Spleen (tissue), 11 donors: ENCODE data around the gene ERCC6. TPM values are rescaled to one million over a fixed set of nuclear protein-coding genes. Genes with fewer than 3 reads are reported as not detected.

Experiments
- DNase-seq: peaks from one replicate; pipeline ENCODE4 v3.0.0-alpha.2; 2020
- H3K27ac ChIP-seq, 8 donors: fragments of 200-600 bp; sonication (generic) in 7 of 8; 1 replicate in 4 of 8; 2 replicates in 4 of 8; pipeline versions ENCODE4 v1.5.0 to v1.8.0; 2016 to 2021; ENCODE audit warnings: inconsistent platforms in 4 of 8, mild to moderate bottlenecking in 4 of 8, moderate library complexity in 1 of 8
- H3K27me3 ChIP-seq, 7 donors: fragments of 200-600 bp; sonication (generic) in 6 of 7; replicated peaks in 1 of 7; 1 replicate in 4 of 7; 2 replicates in 3 of 7; pipeline versions ENCODE4 v1.5.0 to v1.8.0; 2016 to 2021; ENCODE audit warnings: inconsistent platforms in 3 of 7, mild to moderate bottlenecking in 1 of 7
- H3K36me3 ChIP-seq, 6 donors: fragments of 200-600 bp; sonication (generic) in 5 of 6; 1 replicate in 4 of 6; 2 replicates in 2 of 6; pipeline versions ENCODE4 v1.5.0 to v1.8.0; 2016 to 2021; ENCODE audit warnings: inconsistent platforms in 2 of 6
- H3K4me1 ChIP-seq, 6 donors: fragments of 200-600 bp; sonication (generic) in 5 of 6; 1 replicate in 3 of 6; 2 replicates in 3 of 6; pipeline versions ENCODE4 v1.5.0 to v1.8.0; 2016 to 2021; ENCODE audit warnings: inconsistent platforms in 3 of 6
- H3K4me3 ChIP-seq, 8 donors: fragments of 200-600 bp; sonication (generic) in 7 of 8; 1 replicate in 4 of 8; 2 replicates in 4 of 8; pipeline versions ENCODE4 v1.5.0 to v1.8.0; 2016 to 2021; ENCODE audit warnings: inconsistent platforms in 4 of 8, mild to moderate bottlenecking in 4 of 8, moderate library complexity in 2 of 8
- H3K9me3 ChIP-seq, 8 donors: fragments of 200-600 bp; sonication (generic) in 7 of 8; 1 replicate in 4 of 8; 2 replicates in 4 of 8; pipeline versions ENCODE4 v1.5.0 to v1.8.0; 2016 to 2021; ENCODE audit warnings: inconsistent platforms in 4 of 8
- CTCF ChIP-seq, 11 experiments: fragments of 200-600 bp in 7 of 11; fragments of 450-650 bp in 4 of 11; sonication (generic) in 4 of 11; IDR thresholded peaks in 8 of 11; conservative IDR thresholded peaks in 3 of 11; 1 replicate in 7 of 11; 2 replicates in 4 of 11; pipeline versions ENCODE4 v1.4.0 to v1.8.0; 2016 to 2021; ENCODE audit warnings: antibody characterized with exemption in 11 of 11, inconsistent platforms in 4 of 11, mild to moderate bottlenecking in 1 of 11
- POLR2A ChIP-seq, 3 donors: fragments of 450-650 bp; IDR thresholded peaks; one replicate each; pipeline ENCODE4 v1.5.1; 2017; ENCODE audit warnings: antibody characterized with exemption in 3 of 3, mild to moderate bottlenecking in 1 of 3
- POLR2AphosphoS5 ChIP-seq, 3 donors: sonication (generic); formaldehyde crosslinking; IDR thresholded peaks; one replicate each; pipeline ENCODE4 v1.5.1; 2017; ENCODE audit warnings: antibody characterized with exemption in 3 of 3
- WGBS, 5 donors: extraction: QIAGEN DNeasy Blood & Tissue Kit in 3 of 5; methylation state at CpG; one replicate each; pipeline versions ENCODE4 v1.1.5 to v1.1.7; 2013 to 2018; 5-methylcytosine and 5-hydroxymethylcytosine counted together
- intact Hi-C: fragments of 100-400 bp; cut with DNase I; formaldehyde crosslinking; loops from one replicate; pipeline ENCODE4 v1.15.0; 2023; ENCODE audit warnings: low total_unique reads
- polyA plus RNA-seq, 3 donors: library from polyadenylated mRNA; stranded (reverse); fragments of 200-250 nt; gene quantifications; one replicate each; pipeline ENCODE4 v1.2.1, GENCODE V29; 2013
- total RNA-seq, 7 donors: library from RNA; depleted of rRNA in 3 of 7; stranded (reverse); fragments of >200 nt in 3 of 7; fragmentation: NEBNext Ultra II Directional in 4 of 7; extraction: Animal tissue kit (Norgen Biotek cat#: 25700) in 4 of 7; gene quantifications; one replicate each; pipeline versions ENCODE4 v1.1.0 to v1.2.1, GENCODE V29; 2016 to 2021
- donor health status: healthy with polysubstance abuse.
- donor health status: DM: no; HTN: no; CAD: no; lungs with moderate emphysema.
- donor health status: DM: no; HTN: no; CAD: no.
- donor health status: Bipolar disorder and iron deficiency.
- donor health status: healthy.
- donor health status: DM: no; HTN: no; CAD: no.
- donor health status: DM: yes; HTN: yes; CAD: no.

The ERCC6 gene
- total and polyA plus RNA-seq, 10 donors, result 2.7 to 32.7 (median 24.6) TPM

- TF ChIP-seq POLR2AphosphoS5 (IDR thresholded peaks at IDR 0.05), result no peak
- no peak for TF ChIP-seq POLR2A (IDR thresholded peaks at IDR 0.05)
- Histone ChIP-seq H3K27ac (peak overlapping the region in 5 of 8 donors; percentile 22 to 65 (median 41)), H3K4me1 (peaks cover 13 to 58% (median 35%) of the 10 kb centered on the region in 6 donors), H3K9me3 (no peaks in the 10 kb centered on the region), H3K27me3 (no peaks in the 10 kb centered on the region), H3K4me3 (no peak overlapping the region), H3K36me3 (peaks cover 0 to 34% (median 24%) of the 10 kb centered on the region in 6 donors)
- 58 to 79% (median 69%) methylated on average over 9 of the region's 9 CpGs for WGBS, 5 donors
- intact Hi-C loops, result no loop called here
- DNase-seq, result no peak
Observed at GRCh38 chr10:49534670-49535381, 4.1 kb downstream of the ERCC6 start.

DNA sequence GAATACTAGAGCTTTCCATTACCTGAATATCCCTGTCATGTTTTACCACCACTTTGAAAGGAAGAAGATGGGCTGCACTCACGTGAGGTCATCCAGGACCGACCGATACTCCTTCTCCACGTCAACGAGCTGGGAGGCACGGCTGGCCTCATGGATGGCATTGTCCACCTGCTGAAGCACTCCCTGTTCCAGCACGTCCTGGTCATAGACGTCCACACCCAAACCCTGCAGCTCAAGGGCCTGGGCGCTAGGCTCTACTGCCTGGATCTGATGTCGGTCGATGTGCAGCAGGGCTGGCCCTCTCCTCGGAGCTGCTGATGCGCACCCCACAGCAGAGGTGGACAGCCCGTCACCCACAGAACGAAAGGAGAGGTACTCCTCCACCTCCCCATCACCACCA lies 6.5 kb downstream of the ERCC6 start:
- Histone ChIP-seq H3K27ac (no peak overlapping the region), H3K4me1 (peaks cover 6 to 40% (median 19%) of the 10 kb centered on the region in 6 donors), H3K4me3 (no peak overlapping the region), H3K27me3 (no peaks in the 10 kb centered on the region), H3K36me3 (peaks cover 0 to 58% (median 45%) of the 10 kb centered on the region in 6 donors), H3K9me3 (no peaks in the 10 kb centered on the region)
- no peak for DNase-seq
- TF ChIP-seq POLR2A (IDR thresholded peaks at IDR 0.05) (no peak), POLR2AphosphoS5 (IDR thresholded peaks at IDR 0.05) (peak in 1 of 3 donors; percentile 6)
- intact Hi-C loops, result no loop called here
- WGBS, 5 donors, result 92 to 97% (median 95%) methylated on average over 15 of the region's 15 CpGs

DNA sequence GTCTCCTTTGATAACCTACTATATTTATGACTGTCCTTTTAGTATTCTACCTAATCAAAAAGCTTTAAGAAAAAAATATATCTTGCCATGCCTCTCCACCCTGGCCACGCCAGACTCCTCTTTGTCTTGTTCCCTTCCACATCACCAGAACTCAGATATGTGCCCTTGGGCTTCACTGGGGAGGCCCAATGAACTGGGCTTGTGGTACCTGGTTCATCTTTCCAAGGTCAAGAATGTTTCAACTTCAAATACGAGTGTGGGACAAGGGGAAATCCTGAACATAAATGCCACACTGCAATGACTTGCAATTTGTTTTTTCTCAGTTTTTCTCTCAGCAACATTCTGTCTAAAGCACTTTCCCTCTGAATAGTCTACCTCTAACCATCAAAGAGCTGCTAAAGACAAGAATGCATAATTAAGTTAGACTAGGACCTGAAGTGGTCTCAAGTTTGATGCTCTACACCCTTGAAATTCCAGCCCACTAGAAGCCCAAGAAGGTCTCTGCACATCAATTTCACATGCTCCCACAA lies 9.9 kb downstream of the ERCC6 start:
- Histone ChIP-seq H3K9me3 (no peaks in the 10 kb centered on the region), H3K36me3 (peaks cover 0 to 90% (median 70%) of the 10 kb centered on the region in 6 donors), H3K4me3 (no peak overlapping the region), H3K27ac (no peak overlapping the region), H3K27me3 (no peaks in the 10 kb centered on the region), H3K4me1 (peaks cover 0 to 15% (median 5%) of the 10 kb centered on the region in 6 donors)
- DNase-seq, result no peak
- TF ChIP-seq CTCF (IDR thresholded peaks at IDR 0.05 in 8 of 11, conservative IDR thresholded peaks at IDR 0.05 in 3 of 11) (no peak), POLR2AphosphoS5 (IDR thresholded peaks at IDR 0.05) (no peak), POLR2A (IDR thresholded peaks at IDR 0.05) (no peak)
- 61 to 74% (median 64%) methylated on average over 2 of the region's 2 CpGs for WGBS, 5 donors
- intact Hi-C loops, result no loop called here

- Histone ChIP-seq H3K27ac (no peak overlapping the region), H3K4me3 (no peak overlapping the region), H3K27me3 (no peaks in the 10 kb centered on the region), H3K4me1 (peaks cover 0 to 14% (median 2%) of the 10 kb centered on the region in 6 donors), H3K36me3 (peaks cover 0 to 99% (median 81%) of the 10 kb centered on the region in 6 donors), H3K9me3 (no peaks in the 10 kb centered on the region)
- WGBS, 5 donors, result 87 to 99% (median 93%) methylated on average over 4 of the region's 4 CpGs
- no peak for DNase-seq
- intact Hi-C loops, result no loop called here
- TF ChIP-seq CTCF (IDR thresholded peaks at IDR 0.05 in 8 of 11, conservative IDR thresholded peaks at IDR 0.05 in 3 of 11), result no peak
Observed at GRCh38 chr10:49527850-49528249, 11.1 kb downstream of the ERCC6 start.

- peaks cover 0 to 100% (median 78%) of the 10 kb centered on the region in 6 donors for H3K36me3 ChIP-seq
- 72 to 87% (median 77%) methylated on average over 2 of the region's 2 CpGs for WGBS, 5 donors
- no peak for TF ChIP-seq POLR2A (IDR thresholded peaks at IDR 0.05)
- no peak for TF ChIP-seq CTCF (IDR thresholded peaks at IDR 0.05 in 8 of 11, conservative IDR thresholded peaks at IDR 0.05 in 3 of 11)
- TF ChIP-seq POLR2AphosphoS5 (IDR thresholded peaks at IDR 0.05), result no peak
Observed at GRCh38 chr10:49527061-49527460, 11.9 kb downstream of the ERCC6 start.

More at GRCh38 chr10:49527061-49527460, 11.9 kb downstream of the ERCC6 start:
- Histone ChIP-seq H3K9me3 (no peaks in the 10 kb centered on the region), H3K27me3 (no peaks in the 10 kb centered on the region), H3K4me1 (peaks cover 0 to 14% (median 2%) of the 10 kb centered on the region in 6 donors), H3K4me3 (no peak overlapping the region), H3K27ac (no peak overlapping the region)
- no peak for DNase-seq
- intact Hi-C loops, result no loop called here
